GM19023 (cell line): ENCODE data around the gene EYA3.
"Not testable (repeated sequence)": the region's sequence is repeated elsewhere in the genome, so short reads cannot be mapped to it uniquely, and the experiment has no call there.

Experiments used
- ATAC-seq: cut with Tn5 transposase; IDR thresholded peaks from one replicate; pipeline ENCODE4 v1.9.1; 2021; ENCODE audit warnings: mild to moderate bottlenecking, moderate library complexity; ENCODE audit not compliant: unreplicated experiment

The EYA3 gene

DNA sequence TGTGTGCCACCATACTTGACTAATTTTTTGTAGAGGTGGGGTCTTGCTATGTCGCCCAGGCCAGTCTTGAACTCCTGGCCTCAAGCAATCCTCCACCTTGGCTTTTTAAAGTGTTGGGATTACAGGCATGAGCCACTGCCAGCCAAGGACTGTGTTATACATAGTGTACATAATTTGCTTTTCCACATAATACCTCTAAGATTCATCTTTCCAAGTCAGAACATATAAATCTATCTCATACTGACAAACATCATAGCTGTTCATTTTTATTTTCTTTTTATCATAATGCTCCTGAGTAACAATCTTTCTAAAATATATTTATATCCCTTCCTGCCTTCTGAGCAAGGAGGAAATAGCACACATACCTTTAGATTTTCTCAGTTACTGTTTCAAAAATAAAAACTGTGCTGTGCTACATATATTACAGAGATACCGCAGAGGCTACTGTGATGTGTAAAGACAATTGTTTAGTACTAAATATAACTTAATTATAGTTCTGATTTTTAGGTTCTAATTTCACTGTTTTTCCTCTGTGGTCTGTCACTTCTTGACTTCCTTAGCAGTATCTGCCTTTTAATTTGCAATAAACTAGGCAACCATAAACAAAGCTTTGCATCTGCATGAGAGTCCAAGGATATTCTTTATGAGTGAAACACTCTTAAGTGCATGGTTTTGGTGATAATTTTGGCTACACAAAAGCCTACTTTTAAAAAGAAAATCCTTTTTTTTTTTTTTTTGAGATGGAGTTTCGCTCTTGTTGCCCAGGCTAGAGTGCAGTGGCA lies 59.3 kb downstream of the EYA3 start:
- no peak for ATAC-seq

DNA sequence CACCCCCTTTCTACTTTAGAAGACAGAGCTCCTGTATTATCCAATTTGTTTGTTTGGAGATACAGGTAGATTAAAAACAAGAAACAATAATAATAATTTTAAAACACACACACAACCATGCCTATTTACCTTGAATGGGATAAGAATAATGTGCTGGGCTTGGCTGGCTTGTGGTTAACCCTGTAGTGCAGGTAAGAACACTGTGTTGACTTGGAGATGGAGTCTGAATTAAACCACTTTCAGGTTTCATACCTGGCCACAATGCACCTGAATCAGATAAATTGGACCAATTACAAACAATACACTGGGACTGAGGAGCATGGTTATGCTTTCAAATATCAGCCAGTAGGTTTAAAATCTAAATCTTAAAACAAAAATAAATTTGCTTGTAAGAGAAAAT lies 60.8 kb downstream of the EYA3 start:
- no peak for ATAC-seq

DNA sequence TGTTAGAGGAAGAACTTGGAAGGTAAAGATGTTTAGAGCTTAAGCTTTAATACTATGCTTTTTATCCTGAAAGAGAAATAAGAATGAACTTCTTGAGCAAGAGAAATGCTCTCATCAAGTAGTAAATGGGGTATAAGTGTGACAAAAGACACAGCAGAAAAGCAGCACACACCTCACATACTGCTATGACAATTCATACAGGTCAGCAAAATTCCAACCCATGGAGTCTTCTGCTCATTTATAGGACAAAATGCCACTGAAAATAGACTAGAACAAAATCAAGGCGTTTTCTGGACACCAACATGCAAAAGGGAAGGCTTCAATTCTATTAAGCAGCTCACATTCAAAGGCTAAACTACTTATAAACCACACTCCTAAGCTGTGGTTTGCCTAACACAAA lies 61.2 kb downstream of the EYA3 start:
- ATAC-seq, result no peak

DNA sequence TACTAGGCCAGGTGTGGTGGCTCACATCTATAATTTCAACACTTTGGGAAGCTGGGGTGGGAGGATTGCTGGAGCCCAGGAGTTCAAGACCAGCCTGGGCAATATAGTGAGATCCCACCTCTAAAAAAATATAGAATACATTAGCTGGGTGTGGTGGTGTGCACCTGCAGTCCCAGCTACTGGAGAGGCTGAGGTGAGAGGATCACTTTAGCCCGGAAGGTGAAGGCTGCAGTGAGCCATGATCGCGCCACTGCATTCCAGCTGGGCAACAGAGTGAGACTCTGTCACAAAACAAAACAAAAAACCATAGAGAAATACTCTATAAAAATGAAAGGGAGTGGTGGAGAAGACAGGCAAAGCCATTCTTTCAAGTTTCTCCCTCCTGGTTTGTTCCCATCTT lies 62.1 kb downstream of the EYA3 start:
- ATAC-seq, result no peak

DNA sequence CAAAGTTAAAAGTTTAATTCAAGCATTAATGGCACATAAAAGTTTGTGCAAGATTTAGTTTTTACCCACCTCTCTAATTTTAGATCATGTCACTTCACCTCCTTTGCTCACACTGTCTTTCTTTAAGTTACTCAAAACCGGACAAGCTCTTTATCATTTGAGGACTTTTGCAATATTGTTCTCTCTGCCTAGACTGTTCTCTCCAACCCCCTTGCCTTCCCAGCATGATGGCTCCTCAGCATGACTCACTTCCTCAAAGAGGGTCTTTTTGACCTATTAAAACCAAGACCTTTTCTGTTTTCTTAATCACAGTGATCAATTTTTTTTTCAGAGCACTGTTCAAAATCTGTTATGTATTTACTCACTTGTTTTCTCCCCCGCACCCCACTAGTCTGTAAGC lies 67.3 kb downstream of the EYA3 start:
- no peak for ATAC-seq

GRCh38 chr1:28010969-28011368 lies 77.4 kb downstream of the EYA3 start:
- ATAC-seq, result no peak

DNA sequence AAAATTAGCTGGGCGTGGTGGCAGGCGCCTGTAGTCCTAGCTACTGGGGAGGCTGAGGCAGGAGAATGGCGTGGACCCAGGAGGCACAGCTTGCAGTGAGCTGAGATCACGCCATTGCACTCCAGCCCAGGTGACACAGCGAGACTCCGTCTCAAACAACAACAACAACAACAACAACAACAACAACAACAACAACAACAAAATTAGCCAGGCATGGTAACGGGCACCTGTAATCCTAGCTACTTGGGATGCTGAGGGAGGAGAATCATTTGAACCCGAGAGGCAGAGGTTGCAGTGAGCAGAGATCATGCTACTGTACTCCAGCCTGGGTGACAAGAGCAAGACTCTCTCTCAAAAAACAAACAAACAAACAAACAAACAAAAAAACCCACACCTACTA lies 85.3 kb downstream of the EYA3 start:
- not testable (repeated sequence) for ATAC-seq

GRCh38 chr1:28002600-28002999 lies 85.8 kb downstream of the EYA3 start:
- no peak for ATAC-seq

GRCh38 chr1:27999055-27999454 lies 89.4 kb downstream of the EYA3 start:
- no peak for ATAC-seq

GRCh38 chr1:27994526-27994925 lies 93.9 kb downstream of the EYA3 start:
- ATAC-seq, result not testable (repeated sequence)

- no peak for ATAC-seq
Measured at GRCh38 chr1:27994060-27994459, 94.3 kb downstream of the EYA3 start.

DNA sequence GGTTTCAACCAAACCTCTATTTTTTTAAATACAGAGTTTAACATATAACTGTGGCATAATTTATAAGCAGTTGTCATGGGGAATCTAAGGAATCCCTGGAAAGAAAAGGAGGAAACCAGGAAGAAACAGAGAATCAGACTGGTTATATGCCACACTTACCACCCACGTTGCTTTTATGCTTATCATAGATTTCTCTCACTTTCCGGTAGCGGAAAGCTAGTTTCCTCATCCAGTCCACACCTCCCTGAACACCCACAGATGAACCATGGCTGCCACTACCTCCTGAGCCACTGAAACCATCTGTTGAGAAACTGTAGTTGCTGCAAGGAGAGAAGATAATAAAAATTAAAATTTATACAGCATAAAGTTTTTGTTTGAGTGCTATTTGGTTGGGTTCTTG lies 95.2 kb downstream of the EYA3 start:
- ATAC-seq, result no peak

GRCh38 chr1:27992276-27992675 lies 96.1 kb downstream of the EYA3 start:
- ATAC-seq, result no peak

DNA sequence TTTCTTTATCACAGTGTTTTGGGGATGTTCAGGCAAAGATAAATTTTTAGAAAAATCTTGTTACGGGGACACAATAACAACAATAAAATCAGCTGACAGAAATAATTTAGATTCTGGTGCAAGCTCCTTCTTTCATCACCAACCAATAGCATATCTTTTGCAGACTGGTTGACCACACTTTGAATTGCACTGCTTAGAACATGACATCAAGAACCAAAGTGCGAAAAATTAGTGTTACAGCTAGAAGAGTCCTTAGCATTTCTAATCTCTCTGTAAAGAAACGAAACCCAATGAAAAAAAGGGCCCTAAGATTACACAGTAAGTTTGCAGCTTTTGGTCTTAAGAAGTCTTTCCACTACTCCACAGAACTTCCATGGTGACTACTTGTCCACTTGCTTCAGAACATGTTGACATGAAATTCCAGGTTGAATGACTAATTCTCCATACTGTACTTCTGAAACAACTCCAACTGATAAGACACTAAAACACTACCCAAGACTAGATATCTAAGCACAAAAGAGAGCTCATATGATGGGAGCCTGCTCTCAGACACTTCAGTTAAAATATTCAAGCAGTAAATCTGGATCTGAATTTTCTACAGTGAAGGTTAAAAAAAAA lies 97.4 kb downstream of the EYA3 start:
- no peak for ATAC-seq

DNA sequence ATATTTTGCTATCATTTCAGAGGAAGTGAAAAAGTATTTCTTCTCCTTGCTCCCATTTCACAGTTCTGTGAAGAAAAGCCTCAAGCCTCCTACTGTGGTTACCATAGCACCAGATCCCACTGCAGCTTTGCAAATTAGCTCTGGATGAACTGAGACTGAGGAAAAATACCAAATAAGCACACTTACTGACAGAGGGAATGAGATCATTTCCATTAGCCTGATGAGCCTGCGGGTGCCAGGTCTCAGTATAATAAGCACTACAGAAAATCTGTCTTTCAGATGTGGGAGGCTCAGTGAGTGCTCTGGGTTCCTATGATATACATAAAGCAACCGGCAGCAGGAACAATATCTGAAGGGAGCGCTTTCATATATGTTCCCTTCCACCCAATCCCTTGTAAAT lies 107.3 kb downstream of the EYA3 start:
- ATAC-seq, result no peak

- ATAC-seq, result no peak
Measured at GRCh38 chr1:27980216-27980845, 108.1 kb downstream of the EYA3 start.

- no peak for ATAC-seq
Measured at GRCh38 chr1:27979859-27980201, 108.6 kb downstream of the EYA3 start.

DNA sequence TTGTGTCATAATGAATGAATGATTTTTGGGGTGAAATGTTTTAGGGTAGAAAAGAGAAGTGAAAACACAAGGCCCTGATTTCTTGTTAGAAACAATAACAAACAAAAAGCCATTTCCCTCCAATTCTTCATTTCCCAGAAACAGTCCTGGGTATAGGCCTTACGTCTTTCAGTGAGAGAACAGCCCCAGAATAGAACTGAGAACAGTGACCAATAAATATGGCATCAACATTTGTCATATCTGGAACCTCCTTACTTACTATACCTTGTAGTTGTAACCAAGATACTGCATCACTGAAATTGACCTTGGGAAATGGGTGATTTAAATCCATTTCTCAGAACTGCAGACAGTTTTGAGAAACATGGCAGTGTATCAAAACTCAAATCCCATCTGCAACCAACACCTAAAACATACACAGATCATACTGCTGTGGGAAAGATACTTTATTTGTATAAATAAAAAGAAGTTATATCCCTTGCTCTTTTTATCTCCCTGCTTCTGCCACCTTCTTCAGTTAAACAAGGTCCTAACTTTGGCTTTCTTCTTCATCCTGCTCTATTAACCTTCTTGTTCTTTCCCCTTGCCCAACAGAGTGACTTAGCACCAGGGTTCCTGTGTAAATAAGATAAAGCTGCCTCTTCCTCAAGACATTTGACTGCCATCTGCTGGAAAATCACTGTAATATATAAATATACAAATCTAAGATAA lies 109.1 kb downstream of the EYA3 start:
- no peak for ATAC-seq

- no peak for ATAC-seq
Measured at GRCh38 chr1:27974417-27974781, 114.0 kb downstream of the EYA3 start.

GRCh38 chr1:27973771-27974416 lies 114.5 kb downstream of the EYA3 start:
- ATAC-seq, result no peak

GRCh38 chr1:27972141-27972540 lies 116.3 kb downstream of the EYA3 start:
- no peak for ATAC-seq
